HepG2 (cell line): Measurements from ENCODE around the gene APEX1. TPM values are rescaled to one million over a fixed set of nuclear protein-coding genes. Genes with fewer than 3 reads are reported as not detected.
A peak's percentile ranks its signal among the peaks of the same experiment; 100 is the strongest.

Experiments
- CEBPG ChIP-seq: IDR thresholded peaks from 2 replicates; pipeline ENCODE4 v1.6.1; 2016
- HIVEP1 ChIP-seq: sonication (generic); formaldehyde crosslinking; IDR thresholded peaks from 2 replicates; pipeline ENCODE4 v1.4.0; 2020; ENCODE audit warnings: mild to moderate bottlenecking, missing genetic modification reagents
- MED1 ChIP-seq: sonication (generic); formaldehyde crosslinking; IDR thresholded peaks from 2 replicates; pipeline ENCODE4 v1.4.0; 2020; ENCODE audit warnings: missing genetic modification reagents
- MEF2D ChIP-seq: sonication (generic); formaldehyde crosslinking; IDR thresholded peaks from 2 replicates; pipeline ENCODE4 v1.5.1; 2020; ENCODE audit warnings: mild to moderate bottlenecking, missing genetic modification reagents
- SSRP1 ChIP-seq: IDR thresholded peaks from 2 replicates; pipeline ENCODE4 v1.6.1; 2016; ENCODE audit warnings: control low read depth
- THAP9 ChIP-seq: sonication (generic); formaldehyde crosslinking; IDR thresholded peaks from 2 replicates; pipeline ENCODE4; 2020; ENCODE audit warnings: missing genetic modification reagents, mild to moderate bottlenecking, borderline replicate concordance
- XRCC5 ChIP-seq: fragments of 200-400 bp; formaldehyde crosslinking; optimal IDR thresholded peaks from 2 replicates; pipeline ENCODE3; 2017; ENCODE audit warnings: mild to moderate bottlenecking, low read length
- ZBTB8A ChIP-seq: sonication (generic); formaldehyde crosslinking; IDR thresholded peaks from 2 replicates; pipeline ENCODE4 v1.4.0; 2020; ENCODE audit warnings: mild to moderate bottlenecking, low read depth, missing genetic modification reagents, borderline replicate concordance
- ZMYM4 ChIP-seq: sonication (generic); formaldehyde crosslinking; IDR thresholded peaks from 2 replicates; pipeline ENCODE4 v1.8.1; 2023; ENCODE audit warnings: mild to moderate bottlenecking, missing genetic modification reagents
- ZNF496 ChIP-seq: sonication (generic); formaldehyde crosslinking; IDR thresholded peaks from 2 replicates; pipeline ENCODE4 v1.8.1; 2023; ENCODE audit warnings: mild to moderate bottlenecking, moderate library complexity, missing genetic modification reagents; ENCODE audit not compliant: insufficient replicate concordance
- ZNF550 ChIP-seq: sonication (generic); formaldehyde crosslinking; IDR thresholded peaks from 2 replicates; pipeline ENCODE4 v1.4.0; 2020; ENCODE audit warnings: mild to moderate bottlenecking, missing genetic modification reagents, borderline replicate concordance
- ZNF597 ChIP-seq: sonication (generic); formaldehyde crosslinking; IDR thresholded peaks from 2 replicates; pipeline ENCODE4 v1.5.0; 2020; ENCODE audit warnings: missing genetic modification reagents
- ZNF713 ChIP-seq: sonication (generic); formaldehyde crosslinking; IDR thresholded peaks from 2 replicates; pipeline ENCODE4 v1.4.0; 2020; ENCODE audit warnings: mild to moderate bottlenecking, missing genetic modification reagents
- ZUFSP ChIP-seq: sonication (generic); formaldehyde crosslinking; IDR thresholded peaks from 2 replicates; pipeline ENCODE4 v1.9.0; 2021; ENCODE audit warnings: missing genetic modification reagents, mild to moderate bottlenecking, borderline replicate concordance
- polyA plus RNA-seq, 8 experiments: library from polyadenylated mRNA; depleted of rRNA in 3 of 8; stranded (reverse) in 7 of 8; unstranded in 1 of 8; fragments of >200 nt; fragmentation: Illumina TruSeq in 4 of 8; extraction: Trizol in 4 of 8; gene quantifications; 2 replicates each; pipeline versions ENCODE4 v1.2.1 to v1.2.3, GENCODE V29; 2011 to 2016; ENCODE audit warnings: low read depth in 4 of 8, missing spikeins in 1 of 8, mixed read lengths in 1 of 8; ENCODE audit not compliant: insufficient read depth in 1 of 8
- total RNA-seq, 5 experiments: library from RNA; depleted of rRNA; stranded (reverse); fragments of >200 nt; fragmentation: Illumina TruSeq; extraction: Trizol; gene quantifications; 2 replicates each; pipeline ENCODE4 v1.2.3, GENCODE V29; 2016; ENCODE audit warnings: low read depth in 1 of 5
- TF ChIP-seq, protein P1 (sequence below), 2 experiments: sonication (generic) in 1 of 2; formaldehyde crosslinking in 1 of 2; IDR thresholded peaks; 2 replicates each; pipeline versions ENCODE4 v1.4.0 to v1.6.1; 2016 to 2020; ENCODE audit warnings: borderline replicate concordance in 1 of 2, low read depth in 1 of 2, mild to moderate bottlenecking in 1 of 2, missing genetic modification reagents in 1 of 2
- TF ChIP-seq, protein P2 (sequence below): sonication (generic); formaldehyde crosslinking; IDR thresholded peaks from 2 replicates; pipeline ENCODE4 v1.8.0; 2022; ENCODE audit warnings: missing genetic modification reagents, low read depth, mild to moderate bottlenecking, borderline replicate concordance

Gene APEX1
- total and polyA plus RNA-seq, 2 of the 13 experiments (the other 11 are each of a cell fraction or from before 2014, with no cell fraction given) = 171 to 405 TPM

DNA sequence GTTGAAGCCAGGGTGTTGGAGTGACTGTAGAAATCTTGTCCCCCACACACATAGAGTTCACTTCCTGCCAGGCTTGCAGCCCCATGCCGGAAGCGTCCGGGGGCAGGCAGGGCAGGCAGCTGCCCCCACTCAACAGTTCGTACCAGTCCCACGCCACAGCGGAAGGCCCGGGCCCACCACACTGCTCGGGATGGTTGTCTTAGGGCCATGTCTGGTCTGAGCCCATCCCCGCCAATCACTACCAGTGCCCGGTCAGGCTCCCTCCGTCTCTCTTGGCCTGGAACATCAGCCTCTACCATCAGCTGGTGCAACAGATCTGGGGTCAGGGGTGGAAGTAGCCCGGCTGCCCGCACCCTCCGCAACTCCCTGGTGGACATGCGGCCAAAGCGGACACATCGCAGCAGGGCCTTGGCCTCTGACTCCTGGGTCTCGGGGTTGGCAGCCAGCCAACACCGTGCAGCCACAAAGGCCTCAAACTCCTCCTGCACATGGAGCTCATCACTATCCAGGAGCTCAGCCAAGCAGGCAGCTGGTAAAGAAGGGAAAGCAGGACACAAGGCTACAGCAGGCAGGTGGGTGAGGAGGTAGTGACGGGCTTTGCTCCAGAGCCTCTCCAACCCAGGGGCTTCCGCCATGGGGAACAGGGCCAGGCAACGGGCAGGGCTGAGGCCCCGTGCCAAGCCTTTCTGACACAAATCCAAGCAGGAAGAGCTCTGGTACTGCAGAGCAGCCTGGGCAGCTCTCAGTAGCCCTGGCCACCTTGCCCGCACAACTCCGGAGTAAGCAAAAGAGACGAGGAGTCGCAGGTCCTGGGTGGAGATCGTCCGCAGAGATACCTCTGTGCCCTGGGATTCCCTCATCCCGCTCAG lies 25.0 kb upstream of the APEX1 start (continued):
- TF ChIP-seq, protein P1, sequence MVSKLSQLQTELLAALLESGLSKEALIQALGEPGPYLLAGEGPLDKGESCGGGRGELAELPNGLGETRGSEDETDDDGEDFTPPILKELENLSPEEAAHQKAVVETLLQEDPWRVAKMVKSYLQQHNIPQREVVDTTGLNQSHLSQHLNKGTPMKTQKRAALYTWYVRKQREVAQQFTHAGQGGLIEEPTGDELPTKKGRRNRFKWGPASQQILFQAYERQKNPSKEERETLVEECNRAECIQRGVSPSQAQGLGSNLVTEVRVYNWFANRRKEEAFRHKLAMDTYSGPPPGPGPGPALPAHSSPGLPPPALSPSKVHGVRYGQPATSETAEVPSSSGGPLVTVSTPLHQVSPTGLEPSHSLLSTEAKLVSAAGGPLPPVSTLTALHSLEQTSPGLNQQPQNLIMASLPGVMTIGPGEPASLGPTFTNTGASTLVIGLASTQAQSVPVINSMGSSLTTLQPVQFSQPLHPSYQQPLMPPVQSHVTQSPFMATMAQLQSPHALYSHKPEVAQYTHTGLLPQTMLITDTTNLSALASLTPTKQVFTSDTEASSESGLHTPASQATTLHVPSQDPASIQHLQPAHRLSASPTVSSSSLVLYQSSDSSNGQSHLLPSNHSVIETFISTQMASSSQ (IDR thresholded peaks at IDR 0.05; ENCODE audit: low read depth) = no peak
- TF ChIP-seq, protein P1 (CRISPR knock-in tag; IDR thresholded peaks at IDR 0.05; ENCODE audit: borderline replicate concordance) = peak; percentile 23; the same call in 1 of the 2 replicates
- TF ChIP-seq HIVEP1 (CRISPR knock-in tag) = no peak
- TF ChIP-seq ZMYM4 (CRISPR knock-in tag) = peak; percentile 80
- TF ChIP-seq MED1 = peak; percentile 52
- 0 out of 2 replicates have a peak, but pooled peaks have one; percentile 25 for TF ChIP-seq ZBTB8A
- no peak for TF ChIP-seq ZUFSP (CRISPR knock-in tag)
- TF ChIP-seq ZNF550 (CRISPR knock-in tag) = 0 out of 2 replicates have a peak, but pooled peaks have one; percentile 57
- TF ChIP-seq SSRP1 = no peak
- peak; percentile 20 for TF ChIP-seq XRCC5
- no peak for TF ChIP-seq ZNF496 (CRISPR knock-in tag)
- TF ChIP-seq, protein P2, sequence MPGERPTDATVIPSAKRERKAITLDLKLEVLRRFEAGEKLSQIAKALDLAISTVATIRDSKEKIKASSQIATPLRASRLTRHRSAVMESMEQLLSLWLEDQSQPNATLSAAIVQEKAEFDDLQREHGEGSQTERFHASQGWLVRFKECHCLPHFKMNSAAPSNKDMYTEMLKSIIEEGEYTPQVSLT (CRISPR knock-in tag) = no peak
- TF ChIP-seq ZNF713 (CRISPR knock-in tag) = 0 out of 2 replicates have a peak, but pooled peaks have one; percentile 69
- TF ChIP-seq THAP9 (CRISPR knock-in tag) = peak; percentile 52; the same call in 1 of the 2 replicates
- 0 out of 2 replicates have a peak, but pooled peaks have one; percentile 26 for TF ChIP-seq MEF2D
- TF ChIP-seq ZNF597 (CRISPR knock-in tag) = no peak
- no peak for TF ChIP-seq CEBPG (CRISPR knock-in tag)
